Measurements from ENCODE around the gene GRIK3.
"Not testable (repeated sequence)": the region's sequence is repeated elsewhere in the genome, so short reads cannot be mapped to it uniquely, and the experiment has no call there.

Gene GRIK3

DNA sequence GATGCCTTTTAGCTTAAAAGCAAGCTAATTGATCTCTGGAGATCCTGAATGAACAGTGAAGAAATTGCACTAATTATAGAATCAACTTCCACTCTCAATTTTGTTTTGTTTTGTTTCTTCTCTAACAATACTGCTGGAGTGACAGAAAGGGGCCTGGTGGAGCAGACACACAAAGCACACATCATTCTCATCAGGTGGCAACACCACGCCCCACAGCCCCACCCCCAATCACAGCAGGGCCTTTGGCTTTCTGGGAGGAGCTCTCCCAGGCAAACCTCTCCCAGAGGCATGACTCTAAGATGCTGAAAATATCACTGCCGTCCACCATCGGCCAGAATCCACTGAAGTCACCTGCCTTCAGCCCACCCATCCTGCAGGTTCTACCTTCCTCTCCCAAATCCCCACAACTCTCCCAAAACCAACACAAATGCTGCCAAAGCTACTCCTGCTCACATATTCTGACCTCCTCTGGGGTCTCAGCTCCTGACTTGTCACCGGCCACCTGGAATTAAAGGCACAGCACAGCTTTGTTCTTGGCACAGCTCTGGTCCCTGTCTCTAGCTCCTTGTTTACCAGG, 120.7 kb downstream of the GRIK3 start:
- DNase-seq (ENCODE audit: low read depth, low spot score) = no peak
- H3K27ac ChIP-seq = no peak overlapping the region

- H3K27ac ChIP-seq = no peak overlapping the region
- no peak for DNase-seq (ENCODE audit: low read depth, low spot score)
Observed at GRCh38 chr1:36913016-36913415, 121.3 kb downstream of the GRIK3 start.

DNA sequence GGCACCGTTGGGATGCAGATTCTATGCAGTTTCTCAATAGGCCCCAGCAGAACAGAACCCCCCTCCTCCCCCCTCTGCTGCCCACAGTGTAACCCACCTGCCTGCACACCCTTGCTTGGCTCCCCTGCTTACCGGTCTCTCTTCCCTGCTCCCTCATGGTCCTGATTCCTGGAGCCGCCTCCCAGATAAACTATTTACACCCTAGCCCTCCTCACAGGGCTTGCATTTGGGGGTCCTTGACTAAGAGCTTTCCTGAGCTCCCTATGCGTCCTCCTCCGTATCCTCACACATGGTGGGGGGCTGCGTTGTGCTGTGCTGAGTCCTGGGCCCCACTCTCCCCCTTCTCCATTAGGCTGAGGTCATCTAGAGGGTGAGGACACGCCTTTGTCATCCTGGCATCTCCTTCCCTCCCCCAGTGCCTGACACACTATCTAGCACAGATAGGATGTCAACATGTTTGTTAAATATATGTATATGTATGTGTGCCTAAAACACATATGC, 121.9 kb downstream of the GRIK3 start:
- H3K27ac ChIP-seq = no peak overlapping the region
- DNase-seq (ENCODE audit: low read depth, low spot score) = no peak

- DNase-seq (ENCODE audit: low read depth, low spot score) = no peak
- H3K27ac ChIP-seq = no peak overlapping the region
Observed at GRCh38 chr1:36911561-36912364, 122.6 kb downstream of the GRIK3 start.

- DNase-seq (ENCODE audit: low read depth, low spot score) = no peak
- H3K27ac ChIP-seq = no peak overlapping the region
Observed at GRCh38 chr1:36910886-36911540, 123.3 kb downstream of the GRIK3 start.

GRCh38 chr1:36909946-36910725, 124.2 kb downstream of the GRIK3 start:
- no peak for DNase-seq (ENCODE audit: low read depth, low spot score)
- no peak overlapping the region for H3K27ac ChIP-seq

DNA sequence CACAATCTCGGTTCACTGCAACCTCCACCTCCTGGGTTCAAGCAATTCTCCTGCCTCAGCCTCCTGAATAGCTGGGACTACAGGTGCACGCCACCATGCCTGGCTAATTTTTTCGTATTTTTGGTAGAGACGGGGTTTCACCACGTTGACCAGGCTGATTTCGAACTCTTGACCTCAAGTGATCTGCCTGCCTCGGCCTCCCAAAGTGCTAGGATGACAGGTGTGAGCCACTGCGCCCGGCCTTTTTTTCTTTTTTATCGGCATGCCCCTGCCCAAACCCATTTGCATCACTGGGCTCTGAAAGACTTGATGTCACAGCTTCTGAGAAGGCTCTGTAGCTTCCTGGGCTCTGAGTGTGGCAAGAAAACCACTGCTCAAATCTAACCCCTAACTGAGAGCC, 125.0 kb downstream of the GRIK3 start:
- not testable (repeated sequence) for H3K27ac ChIP-seq; DNase-seq (ENCODE audit: low read depth, low spot score)

GRCh38 chr1:36908096-36908495, 126.2 kb downstream of the GRIK3 start:
- no peak overlapping the region for H3K27ac ChIP-seq

GRCh38 chr1:36906555-36906954, 127.8 kb downstream of the GRIK3 start:
- no peak for DNase-seq (ENCODE audit: low read depth, low spot score)
- H3K27ac ChIP-seq = no peak overlapping the region

More at GRCh38 chr1:36908096-36908495, 126.2 kb downstream of the GRIK3 start:
- no peak for DNase-seq (ENCODE audit: low read depth, low spot score)

DNA sequence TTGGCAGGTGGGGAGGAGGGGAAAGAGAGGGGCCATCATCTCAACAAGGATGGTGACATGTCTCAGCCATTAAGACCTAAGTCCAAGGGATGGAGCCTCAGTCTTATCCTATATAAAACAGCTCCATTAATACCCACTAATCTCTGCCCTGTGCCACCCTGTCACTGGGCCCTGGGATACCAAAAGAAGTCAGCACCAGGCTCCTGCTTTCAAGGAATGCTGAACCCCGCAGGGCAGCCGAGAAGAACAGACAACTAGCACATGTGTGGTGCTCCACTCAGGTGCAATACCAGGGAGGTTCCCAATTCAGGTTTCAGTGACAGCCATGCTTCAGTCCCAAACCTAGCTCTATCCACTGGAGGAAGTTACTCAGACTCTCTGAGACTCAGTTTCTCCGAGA, 128.4 kb downstream of the GRIK3 start:
- no peak for DNase-seq (ENCODE audit: low read depth, low spot score)

GRCh38 chr1:36900128-36900527, 134.2 kb downstream of the GRIK3 start:
- no peak for DNase-seq (ENCODE audit: low read depth, low spot score)
- no peak overlapping the region for H3K27ac ChIP-seq

More for the DNA sequence above, 128.4 kb downstream of the GRIK3 start:
- no peak overlapping the region for H3K27ac ChIP-seq

- H3K27ac ChIP-seq; DNase-seq (ENCODE audit: low read depth, low spot score): not testable (repeated sequence)
Observed at GRCh38 chr1:36897813-36898212, 136.5 kb downstream of the GRIK3 start.

DNA sequence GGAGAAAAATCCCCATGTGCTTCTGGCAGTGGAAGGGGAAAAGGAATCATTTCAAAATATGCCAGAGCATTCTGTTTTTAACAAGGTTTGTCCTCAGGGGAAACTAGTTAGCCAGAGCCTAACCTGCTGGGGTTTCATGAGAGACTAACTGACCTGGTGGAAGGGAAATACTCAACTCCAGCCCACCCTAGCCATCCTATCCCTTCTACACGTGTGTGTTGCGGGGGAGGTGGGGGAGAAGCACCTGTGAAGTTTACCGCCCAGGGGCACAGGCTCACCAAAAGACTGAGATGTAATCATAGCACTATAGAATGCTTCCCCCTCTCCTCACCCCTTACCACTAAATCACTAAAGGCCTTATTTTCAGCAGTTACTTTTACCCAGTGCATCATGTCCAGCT, 139.5 kb downstream of the GRIK3 start:
- H3K27ac ChIP-seq = no peak overlapping the region
- no peak for DNase-seq (ENCODE audit: low read depth, low spot score)

DNA sequence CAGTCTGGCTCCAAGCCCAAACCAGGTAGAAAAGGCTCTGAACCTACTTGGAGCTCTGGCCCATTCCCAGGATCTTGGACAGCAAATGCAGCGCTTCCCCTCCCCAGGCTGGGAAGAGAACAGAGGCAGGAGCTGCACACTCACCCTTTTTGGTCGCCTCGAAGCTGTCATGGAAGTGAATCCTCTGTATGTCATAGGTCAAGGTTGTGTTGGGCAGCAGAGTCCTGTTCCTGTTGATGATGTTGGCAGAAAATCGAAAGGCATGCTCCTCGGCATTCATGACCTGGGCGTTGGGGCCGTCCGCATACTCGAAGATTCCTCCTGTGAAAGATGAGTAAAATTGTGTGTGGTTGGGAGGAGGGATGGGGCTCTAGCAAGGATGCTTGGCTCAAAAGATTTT, 143.5 kb downstream of the GRIK3 start:
- DNase-seq (ENCODE audit: low read depth, low spot score) = no peak
- no peak overlapping the region for H3K27ac ChIP-seq

DNA sequence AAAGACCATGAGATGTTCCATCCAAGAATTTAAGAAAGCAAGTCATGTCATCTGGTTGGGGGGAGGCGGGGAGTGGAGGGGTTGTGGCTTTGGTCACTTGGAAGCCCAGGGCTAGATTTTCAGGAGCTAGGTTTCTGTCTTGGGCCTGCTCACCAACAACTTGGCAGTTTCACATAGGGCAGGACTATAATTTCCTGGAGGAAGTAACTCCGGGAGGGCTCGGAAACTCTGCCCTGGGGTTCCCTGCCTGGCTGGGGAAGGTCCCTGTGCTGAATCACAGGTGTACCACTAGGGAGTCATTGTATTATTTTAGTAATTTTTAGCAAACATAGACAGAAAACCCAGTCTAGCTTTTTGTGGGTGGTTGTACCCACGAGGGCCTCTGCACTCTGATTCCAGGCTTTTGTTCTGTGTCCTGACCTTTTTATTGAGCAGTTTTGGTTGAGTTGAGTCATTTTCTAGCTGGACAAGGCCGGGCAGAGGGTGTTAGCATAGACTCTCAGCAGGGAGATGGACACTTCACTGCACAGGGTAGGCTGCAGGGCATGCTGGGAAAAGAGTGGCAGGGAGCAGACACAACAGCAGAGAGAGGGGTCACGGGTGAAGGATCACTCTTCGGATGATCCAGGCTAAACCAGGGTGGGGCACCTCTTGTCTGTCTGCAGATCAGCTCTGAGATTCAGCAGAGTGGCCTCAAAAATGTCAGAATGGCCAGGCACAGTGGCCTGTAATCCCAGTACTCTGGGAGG, 144.7 kb downstream of the GRIK3 start:
- no peak for DNase-seq (ENCODE audit: low read depth, low spot score)
- H3K27ac ChIP-seq = no peak overlapping the region

- no peak overlapping the region for H3K27ac ChIP-seq
- no peak for DNase-seq (ENCODE audit: low read depth, low spot score)
Observed at GRCh38 chr1:36888811-36889477, 145.4 kb downstream of the GRIK3 start.

GRCh38 chr1:36885540-36886357, 148.6 kb downstream of the GRIK3 start:
- no peak for DNase-seq (ENCODE audit: low read depth, low spot score)

DNA sequence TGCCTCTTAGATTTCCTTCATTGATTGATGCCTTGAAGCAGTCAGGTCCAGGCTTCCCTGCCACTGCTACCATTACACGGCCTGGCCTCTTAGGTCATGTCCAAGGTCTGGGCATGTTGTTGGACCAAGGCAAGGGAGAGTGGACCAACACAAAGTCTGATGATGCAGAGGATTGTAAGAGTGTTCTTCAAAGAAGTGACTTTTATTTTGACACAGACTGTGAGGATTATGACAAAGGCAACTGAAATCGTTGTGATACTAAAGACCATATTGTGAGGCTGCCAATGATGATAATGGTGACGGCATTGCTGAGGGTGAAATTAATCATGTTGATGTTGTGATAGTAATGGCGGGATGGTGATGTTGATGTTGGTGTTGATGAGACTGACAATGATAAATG, 149.5 kb downstream of the GRIK3 start:
- no peak for DNase-seq (ENCODE audit: low read depth, low spot score)
- no peak overlapping the region for H3K27ac ChIP-seq

More at GRCh38 chr1:36885540-36886357, 148.6 kb downstream of the GRIK3 start:
- no peak overlapping the region for H3K27ac ChIP-seq

All from epithelial cell of prostate (primary cell).